ENCODE data around the gene TPI1.

- TF ChIP-seq CTCF (IDR thresholded peaks at IDR 0.05) (no peak), POLR2A (IDR thresholded peaks at IDR 0.05) (no peak), EP300 (IDR thresholded peaks at IDR 0.05) (no peak)
Observed at GRCh38 chr12:6838854-6839253, 28.5 kb upstream of the TPI1 start.
